Measurements from ENCODE around the gene RER1.

The RER1 gene

DNA sequence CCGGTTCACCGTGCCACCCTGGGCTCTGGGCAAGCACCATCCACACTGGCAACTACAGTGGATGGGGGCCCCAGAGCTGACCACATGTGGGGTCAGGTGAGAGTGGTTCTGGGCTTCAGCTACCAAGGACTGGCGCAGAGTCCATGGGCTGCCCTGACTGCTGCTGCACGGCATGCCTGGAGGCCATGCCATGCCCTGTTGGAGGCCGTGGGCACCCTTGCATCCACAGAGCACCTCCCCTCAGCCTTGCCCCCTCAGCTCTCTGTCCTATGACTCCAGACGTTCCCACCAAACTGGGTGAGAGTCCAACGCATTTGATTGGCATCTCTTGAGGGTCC is 15.7 kb upstream of the RER1 start:
- no peak for DNase-seq (ENCODE audit: low read depth, low spot score)

DNA sequence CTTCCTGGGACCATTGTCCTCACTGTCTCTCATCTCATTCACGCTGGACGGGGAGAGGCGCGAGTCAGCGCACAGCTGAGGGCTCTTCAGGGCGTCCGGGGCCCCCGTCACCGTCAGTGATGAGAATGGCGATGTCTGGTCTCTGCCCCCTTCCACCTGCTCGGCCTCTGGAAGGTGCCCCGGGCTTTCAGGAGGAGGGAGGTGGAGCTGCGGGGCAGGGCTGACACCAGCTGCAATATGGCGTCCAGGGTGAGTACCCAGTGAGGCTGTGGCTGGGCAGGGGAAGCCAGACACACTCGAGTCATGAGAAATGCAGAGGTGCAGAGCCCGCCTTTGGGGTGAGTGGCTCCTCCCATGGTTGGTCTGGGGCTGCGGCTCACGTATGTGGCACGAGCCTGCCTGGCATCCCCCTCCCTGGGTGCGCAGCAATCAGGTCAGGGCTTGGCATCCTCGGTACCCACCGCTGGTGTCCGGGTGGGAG is 15.3 kb upstream of the RER1 start:
- DNase-seq (ENCODE audit: low read depth, low spot score) = no peak

DNA sequence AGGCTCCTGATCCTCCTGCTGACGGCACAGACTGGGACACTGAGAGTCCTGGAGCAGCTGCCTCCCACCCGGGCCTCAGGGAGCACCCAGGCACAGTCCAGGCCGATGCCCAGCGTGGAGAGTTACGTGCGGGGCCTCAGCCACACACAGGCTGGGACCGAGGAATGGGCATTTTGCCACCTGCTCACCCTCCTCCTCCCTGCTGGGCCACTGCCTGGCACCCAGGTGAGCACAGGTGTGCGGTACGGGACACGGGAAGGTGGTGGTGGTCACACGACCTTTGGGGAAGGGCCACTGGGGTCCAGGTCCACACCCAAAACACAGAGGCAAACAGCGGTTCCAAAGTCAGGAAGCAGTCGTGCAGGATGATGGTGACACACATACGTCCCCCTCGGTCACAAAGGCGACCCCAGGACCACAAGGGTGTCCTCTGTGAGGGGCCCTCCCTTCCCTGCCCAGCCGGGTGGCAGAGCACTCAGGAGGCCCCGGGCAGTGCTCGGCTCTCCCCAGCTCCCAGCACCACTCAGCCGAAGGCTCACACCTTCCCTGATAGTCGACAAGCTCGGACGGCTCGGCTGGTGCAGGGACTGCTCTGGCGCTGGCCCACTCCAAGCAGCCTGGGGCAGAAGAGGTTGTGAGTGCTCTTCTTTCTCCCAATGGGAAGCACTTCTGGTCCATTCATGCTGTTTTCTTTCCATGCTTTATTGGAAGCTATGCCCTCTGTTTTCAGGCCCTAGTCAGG is 14.5 kb upstream of the RER1 start:
- DNase-seq (ENCODE audit: low read depth, low spot score) = no peak

DNA sequence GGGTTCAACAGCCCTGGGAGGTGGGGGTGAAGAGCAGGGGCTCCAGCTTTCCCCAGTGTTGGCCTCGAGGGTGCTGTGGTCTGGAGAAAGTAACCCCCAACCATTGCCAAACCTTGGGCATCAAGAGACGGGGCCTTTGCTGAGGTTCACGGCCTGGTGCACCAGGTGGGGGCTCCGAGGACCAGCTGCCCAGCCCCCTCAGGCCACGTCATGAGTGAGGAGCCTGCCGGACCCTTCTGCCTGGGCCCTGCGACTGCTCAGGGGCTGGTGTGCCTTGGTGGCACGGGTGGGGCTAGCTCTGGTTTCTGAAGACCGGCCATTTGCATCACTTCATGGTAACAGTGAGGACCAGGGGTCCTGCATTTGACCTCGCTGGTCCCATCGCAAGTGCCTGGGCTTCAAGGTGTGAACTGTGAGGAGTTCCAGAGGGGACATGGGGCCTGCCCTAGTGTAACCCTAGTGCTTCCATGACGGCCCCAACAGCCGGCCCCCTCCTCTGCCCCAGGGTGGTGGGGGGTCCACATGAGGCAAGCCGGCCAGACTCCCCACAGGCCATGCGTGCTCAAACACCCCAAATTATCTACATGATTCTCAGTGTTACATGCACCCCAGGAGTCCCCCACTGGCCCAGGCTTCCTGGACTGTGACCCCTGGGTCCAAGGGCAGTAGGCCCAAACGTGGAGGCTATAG is 13.7 kb upstream of the RER1 start:
- DNase-seq (ENCODE audit: low read depth, low spot score) = no peak

DNA sequence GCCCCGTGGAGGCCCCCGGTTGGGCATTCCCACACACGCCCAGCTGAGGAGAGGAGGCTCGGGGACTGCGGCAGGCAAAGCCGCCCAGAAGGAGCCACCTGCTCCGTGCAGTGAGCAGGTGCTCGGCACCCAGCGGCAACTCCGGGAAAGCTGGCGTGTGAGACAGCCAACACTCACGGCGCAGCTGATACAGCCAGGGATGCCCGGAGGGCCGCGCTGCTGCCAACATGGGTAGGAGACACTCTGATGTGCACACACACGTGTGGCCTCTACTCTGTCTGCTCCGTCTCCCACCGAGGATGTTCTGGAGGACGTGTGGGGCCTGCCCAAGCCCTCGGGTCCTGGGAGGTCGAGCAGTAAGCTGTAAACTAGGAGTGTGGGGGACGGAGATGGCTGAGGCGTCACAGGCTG is 13.2 kb upstream of the RER1 start:
- no peak for DNase-seq (ENCODE audit: low read depth, low spot score)

DNA sequence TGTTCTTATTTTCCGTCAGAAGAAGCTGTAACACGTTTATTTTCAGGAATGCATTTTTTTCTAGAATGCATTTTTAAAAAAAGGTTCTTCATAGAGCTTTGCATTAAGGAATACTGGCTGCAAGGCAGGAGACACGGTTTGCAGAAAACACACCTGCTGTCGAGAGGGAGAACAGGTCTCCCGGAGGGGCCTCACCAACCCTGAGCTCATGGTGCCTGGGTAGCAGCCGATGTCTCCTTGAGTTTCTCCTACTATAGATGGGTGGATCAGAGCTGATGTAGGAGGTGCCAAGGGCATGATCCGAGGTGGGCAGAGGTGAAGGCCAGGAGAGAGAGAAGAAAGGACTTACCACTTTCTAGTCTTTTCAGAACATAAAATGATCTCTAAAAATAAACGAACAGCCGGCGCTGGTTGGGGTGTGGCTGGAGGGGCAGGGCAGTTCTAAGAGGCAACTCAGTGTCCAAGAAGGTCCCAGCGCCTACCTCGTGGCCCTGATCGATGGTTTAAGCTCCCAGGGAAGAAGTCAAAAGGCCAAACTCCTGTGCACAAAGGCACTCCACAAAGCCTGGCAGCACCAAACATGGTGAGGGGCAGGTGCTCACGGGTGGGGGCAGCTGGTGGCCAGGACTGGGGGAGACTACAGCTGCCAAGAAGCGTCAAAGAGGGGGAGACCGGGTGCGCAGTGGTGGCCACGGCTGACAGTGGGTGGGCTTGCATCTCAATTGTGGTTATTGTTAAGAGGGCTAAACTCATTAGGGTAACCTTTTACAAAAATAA is 12.5 kb upstream of the RER1 start:
- no peak for DNase-seq (ENCODE audit: low read depth, low spot score)

DNA sequence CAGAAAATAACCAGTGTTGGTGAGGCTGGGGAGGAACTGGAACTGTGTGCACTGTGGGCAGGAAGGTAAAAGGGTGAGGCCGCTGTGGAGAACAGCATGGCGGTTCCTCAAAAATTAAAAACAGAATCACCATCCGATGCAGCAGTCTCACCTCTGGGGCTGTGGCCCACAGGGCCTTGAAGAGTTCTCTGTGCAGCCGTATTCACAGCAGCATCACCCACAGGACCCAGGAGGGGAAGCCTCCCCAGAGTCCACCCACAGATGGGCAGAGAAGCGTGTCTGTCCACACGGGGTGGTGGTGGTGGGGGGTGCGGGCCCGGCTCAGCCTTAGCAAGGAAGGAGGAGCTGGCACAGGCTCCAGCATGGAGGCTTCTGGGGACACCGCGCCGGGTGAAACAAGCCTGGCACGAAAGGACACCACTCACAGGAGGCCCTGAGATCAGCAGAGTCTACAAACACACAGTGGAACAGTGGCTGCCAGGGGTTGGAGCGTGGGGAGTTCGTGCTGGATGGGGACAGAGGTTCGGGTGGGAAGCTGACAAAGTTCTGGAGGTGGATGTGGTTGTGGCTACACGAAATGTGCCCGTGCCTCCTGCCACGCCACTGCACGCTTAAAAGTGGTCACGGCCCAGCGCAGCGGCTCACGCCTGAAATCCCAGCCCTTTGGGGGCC is 11.8 kb upstream of the RER1 start:
- DNase-seq (ENCODE audit: low read depth, low spot score) = no peak

DNA sequence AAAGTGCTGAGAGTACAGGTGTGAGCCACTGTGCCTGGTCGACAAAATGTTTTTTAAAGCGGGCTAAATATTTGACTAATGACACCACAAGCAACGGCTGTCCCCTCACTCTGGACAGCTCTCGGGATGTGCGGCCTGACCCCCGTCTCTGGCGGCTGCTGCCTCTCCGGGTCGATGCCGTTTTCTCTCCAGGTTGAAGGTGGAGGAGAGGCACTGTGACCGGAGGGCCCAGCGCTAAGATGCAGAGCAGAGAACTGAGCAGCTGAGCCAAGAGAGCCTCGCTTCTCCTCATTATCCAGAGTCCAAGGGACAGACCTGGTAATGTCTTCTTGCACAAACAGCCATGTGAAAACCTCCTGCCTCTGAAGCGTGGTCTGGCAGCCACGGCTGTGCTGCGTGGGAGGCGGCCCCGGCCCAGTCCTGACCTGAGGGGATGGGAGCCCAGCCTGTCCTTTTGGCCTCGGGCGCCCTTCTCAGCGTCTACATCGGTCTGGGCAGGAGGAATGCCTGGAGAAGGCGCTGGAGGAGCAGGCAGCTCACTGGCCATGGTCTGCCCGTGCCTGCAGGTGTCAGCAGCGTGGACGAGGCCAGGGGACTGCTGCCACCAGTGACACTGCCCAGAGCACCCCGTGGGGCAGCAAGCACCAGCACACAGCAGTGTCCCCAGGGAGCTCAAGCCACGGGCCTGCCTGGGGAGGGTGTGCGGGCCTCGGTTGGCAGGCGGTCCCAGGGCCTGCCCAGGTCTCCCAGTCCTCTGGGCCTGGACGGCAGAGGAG is 10.6 kb upstream of the RER1 start:
- DNase-seq (ENCODE audit: low read depth, low spot score) = no peak

DNA sequence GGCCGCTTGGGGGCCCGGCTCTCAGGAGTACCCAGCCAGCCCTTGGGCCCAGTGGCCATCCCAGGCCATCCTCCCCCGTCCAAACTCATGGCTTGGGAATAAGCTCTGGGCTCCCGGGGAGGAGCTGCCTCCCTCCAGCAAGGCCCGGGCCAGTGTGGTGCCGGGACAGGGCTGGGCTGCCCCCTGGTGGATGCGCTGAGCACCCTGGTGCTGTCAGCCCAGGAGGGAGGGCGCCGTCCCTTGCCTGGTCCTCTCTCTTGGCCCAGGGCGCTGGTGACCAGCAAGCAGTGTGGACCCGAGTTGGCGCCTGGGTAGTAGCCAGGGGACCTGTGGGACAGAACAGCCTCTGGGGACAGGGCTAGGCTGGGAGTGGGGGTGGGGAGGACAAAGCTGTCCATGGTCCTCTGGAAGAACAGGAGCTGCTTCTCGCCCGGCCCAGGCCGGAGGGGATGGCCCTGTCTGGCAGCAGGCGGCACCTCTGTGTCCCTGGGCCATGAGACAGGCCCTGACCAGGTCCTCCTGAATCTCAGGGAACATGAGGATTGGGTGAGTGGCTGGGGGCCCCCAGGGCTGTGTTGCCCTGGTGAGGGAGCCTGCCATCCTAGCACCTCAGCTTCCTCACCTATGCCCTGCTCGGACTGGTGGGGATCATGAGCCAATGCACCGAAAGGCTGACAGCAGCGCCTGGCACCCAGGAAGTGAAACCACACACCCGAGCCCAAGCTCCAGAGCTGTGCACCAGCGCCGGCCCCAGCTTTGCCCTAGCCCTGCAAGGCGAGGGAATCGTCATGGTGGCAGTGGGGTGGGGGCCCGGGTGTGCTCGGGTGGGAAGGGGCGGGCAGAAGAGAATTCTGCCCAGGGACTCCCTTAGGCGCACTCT is 9.7 kb upstream of the RER1 start:
- no peak for DNase-seq (ENCODE audit: low read depth, low spot score)

DNA sequence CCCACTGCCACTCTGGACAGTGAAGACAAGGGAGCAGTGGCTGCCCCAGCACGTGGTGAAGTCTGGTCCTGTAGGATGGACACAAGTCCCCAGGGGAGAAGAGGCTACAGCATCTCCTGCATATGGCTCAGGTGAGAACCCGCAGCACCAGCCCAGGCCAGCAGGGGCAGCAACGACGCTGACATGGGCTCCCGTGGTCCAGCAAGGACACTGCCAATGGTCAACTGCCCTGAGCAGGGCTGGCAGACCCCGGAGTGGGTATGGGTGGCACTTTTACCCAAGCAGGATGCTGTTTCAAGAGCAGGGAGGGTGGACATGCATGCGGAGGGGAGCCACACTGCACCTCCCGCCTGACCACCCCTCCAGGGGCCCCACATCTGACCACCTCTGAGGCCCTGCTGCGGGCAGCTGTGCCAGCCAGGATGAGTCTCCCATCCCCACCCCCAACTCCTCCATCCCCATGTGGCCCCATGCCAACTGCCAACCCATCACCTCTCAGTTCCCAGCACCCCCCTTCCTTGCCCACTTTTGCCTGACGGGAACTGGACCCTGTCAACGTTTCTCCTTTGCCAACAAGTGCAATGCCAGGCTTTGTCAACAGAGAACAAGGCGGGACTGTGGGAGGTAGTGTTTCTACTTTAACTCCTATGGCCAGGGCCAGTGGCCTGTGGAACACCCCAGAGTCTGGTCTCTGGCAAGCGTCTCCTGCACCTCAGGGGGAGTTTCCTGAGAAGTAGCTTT is 8.8 kb upstream of the RER1 start:
- no peak for DNase-seq (ENCODE audit: low read depth, low spot score)

DNA sequence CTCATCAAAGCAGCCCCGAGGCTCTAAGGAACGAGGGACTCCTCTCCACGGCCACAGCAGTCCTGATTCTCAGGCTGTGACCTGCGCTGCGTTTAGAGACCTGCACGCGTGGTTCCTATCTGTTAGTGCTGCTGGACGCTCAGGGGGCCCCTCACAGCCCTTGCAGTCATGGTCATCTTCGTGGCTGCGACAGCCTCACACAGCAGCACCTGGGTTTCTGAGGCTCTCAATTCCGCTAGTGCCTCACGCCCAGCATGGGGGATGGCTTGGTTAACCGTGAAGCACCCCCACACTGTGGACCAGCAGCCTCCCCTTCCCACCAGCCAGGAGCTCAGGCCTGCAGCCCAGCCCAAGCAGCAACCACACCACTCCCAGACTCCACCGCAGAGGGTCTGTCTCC is 8.1 kb upstream of the RER1 start:
- no peak for DNase-seq (ENCODE audit: low read depth, low spot score)

DNA sequence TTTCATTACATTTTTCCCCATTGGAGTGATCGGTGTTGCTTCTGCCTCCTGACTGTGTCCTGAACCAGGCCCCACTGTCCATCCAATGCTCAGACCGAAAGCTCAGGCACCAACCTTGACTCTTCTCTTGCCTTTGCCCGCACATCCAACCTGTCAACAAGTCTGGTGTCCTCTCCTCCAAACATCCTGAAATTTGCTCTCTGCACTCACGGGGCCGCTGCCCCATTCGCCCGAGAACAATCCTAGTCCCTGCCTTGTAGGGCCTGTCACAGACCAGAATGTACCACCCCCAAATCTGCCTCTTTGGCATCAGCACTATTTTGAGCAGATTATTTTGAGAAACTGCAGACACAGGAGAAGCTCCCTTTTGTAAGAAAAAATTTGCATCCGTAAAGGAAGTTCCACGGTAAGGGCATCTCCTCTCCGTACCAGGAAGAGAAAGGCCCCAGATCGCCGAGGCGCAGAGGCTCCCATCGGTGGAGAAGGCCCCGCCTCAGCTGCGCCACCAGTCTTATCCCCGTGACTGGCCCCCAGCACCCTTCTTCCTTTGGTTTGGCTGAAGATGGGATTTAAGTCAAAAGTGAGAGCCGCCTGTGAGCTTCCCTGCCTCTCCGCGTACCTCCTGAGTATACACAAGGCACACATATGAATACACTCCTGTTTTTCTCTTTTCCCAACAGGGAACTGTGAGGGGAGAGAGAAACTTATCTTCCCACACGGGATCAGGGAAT is 7.3 kb upstream of the RER1 start:
- no peak for DNase-seq (ENCODE audit: low read depth, low spot score)

DNA sequence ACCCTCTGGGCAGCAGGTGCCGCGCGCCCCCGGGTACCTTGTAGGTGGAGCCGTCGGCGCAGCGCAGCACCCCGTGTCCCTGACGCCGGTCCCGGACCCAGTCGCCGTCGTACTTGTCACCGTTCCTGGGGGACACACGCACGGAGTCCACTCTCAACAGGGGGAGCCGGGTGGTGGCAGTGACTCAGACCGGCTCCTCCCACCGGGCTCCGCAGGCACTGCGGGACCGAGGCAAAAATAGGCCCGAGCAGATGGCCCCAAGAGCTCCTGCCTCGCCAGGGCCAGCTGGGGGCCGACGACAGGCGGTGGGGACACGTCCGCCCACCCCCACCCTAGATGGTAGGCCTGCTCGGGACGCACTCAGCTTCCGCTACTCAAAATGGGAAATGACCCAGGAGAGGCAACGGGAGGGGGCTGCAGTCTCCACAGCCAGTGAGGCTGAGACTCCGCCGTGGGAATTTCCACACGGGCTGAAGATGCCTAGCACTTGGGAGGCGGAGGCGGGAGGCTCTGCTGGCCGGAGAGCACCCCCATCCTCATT is 6.6 kb upstream of the RER1 start:
- no peak for DNase-seq (ENCODE audit: low read depth, low spot score)

DNA sequence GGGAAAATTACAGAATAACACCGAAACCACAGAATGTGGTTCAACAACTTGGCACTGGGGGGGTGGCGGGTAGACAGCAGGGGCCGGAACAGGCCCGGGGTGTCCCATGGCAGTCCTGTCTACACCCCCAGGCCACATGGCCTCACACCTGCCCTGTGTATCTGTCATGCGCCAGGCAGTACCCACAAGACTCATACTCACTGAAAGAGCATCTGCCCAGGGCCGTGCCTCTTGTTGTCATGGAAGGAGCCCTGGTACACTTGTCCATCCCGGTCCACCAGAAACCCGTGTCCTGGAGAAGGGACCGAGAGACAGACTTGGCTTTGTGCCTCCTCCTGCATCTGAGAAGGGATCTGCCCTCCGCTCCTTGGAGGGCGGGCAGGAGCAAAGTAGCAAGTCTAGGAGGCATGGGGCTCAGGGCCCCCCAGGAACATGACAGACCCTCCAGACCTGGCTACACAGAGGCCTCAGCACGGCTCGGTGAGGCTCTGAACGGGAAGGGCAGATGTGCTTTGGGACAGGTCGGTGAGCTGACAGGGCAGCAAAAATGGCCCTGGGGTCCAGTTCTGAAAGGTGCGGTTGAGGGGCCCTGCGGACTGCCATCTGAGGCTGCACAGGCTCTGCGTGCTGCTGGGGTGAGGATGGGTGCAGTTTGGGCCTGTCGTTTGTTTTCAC is 5.9 kb upstream of the RER1 start:
- DNase-seq (ENCODE audit: low read depth, low spot score) = no peak

DNA sequence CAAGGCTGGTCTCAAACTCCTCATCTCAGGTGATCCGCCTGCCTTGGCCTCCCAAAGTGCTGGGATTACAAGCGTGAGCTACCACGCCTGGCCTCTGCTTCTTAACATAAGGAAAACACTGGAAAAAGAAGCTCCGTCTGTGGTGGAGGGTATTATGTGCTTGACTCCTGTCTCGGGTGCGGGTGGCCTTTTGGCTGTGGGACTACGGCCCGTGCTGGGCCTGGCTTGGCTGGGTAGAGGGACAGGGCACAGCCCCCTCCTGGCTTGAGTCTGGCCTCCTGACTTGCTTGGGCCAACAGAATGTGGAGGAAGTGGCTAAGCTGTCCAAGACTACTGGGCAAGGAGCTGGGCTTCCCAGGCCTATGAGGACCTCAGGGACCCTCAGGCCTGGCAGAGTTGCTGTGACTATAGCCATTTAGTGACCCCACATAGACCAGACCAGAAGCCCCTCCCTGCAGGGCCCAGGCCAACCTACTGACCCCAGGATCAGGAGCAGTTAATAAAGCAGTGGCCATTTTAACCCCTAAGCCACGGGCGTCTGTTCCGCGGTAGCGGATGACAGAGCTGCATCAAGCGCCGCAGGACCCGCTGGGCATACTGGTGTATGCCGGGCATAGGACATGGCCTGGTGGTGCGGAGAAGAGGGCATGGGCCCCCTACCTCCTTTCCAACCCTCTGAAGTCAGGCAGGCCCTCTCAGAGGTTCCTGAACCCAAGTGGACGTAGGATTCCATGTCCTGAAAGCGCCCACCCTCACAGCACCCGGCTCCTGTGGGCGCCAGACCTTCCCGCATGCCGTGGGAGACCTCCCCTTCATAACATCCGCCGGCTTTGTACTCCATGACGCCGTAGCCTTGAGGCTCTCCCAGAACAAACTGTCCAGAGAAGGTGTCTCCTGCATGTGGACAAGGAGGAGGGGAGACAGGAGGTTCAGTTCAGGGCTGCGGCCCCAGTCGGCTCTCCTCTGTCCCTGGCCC is 4.7 kb upstream of the RER1 start:
- no peak for DNase-seq (ENCODE audit: low read depth, low spot score)

DNA sequence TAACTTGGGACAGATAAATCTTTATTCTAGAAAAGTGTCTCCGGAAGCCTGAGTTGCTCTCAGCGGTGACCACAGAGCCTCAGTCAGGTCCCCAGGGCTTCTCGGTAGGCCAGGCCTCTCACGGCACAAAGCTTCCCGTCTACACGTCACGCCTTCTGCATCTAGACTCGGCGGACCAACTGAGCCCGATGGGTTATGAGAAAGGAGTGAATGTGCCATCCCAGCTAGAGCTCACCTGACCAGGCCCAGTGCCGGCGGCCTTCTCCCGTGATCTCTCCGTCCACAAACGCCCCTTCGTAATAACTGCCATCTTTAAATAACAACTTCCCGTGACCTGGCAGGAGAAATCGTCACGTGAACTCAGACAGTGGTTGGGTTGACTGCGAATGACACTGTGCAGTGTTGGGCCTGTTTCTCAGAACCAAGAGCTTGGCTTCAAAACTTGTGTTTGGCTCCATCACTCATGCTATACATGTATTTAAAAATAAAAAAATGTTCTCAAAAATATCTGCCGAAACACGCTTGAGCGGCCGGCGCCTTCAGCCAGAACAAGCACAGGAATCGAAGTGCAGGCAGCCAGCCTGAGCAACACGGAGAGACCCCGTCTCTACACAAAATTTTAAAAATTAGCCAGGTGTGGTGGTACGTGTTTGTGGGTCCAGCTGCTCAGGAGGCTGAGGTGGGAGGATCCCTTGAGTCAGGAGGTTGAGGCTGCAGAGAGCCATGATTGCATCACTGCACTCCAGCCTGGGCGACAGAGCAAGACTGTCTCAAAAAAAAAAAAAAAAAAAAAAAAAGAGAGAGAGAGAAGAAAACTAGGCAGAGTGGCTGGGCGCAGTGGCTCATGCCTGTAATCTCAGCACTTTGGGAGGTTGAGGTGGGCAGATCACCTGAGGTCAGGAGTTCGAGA is 3.4 kb upstream of the RER1 start:
- no peak for DNase-seq (ENCODE audit: low read depth, low spot score)

Measured in iPS DF 19.7 (cell line).